HUES64 (cell line): ENCODE results near the gene SNX9.
A peak's percentile ranks its signal among the peaks of the same experiment; 100 is the strongest.

Experiments used
- H3K27ac ChIP-seq: 2 replicates; pipeline ENCODE4 v1.7.0; 2013; ENCODE audit warnings: low read depth, low read length, inconsistent platforms
- H3K27me3 ChIP-seq: 2 replicates; pipeline ENCODE4 v1.6.1; 2013; ENCODE audit warnings: mild to moderate bottlenecking, low read length; ENCODE audit not compliant: insufficient read depth
- H3K36me3 ChIP-seq: 2 replicates; pipeline ENCODE4 v1.6.1; 2013; ENCODE audit warnings: mild to moderate bottlenecking, low read length; ENCODE audit not compliant: insufficient read depth
- H3K4me1 ChIP-seq: 2 replicates; pipeline ENCODE4 v1.6.1; 2013; ENCODE audit warnings: mild to moderate bottlenecking, low read length, moderate library complexity; ENCODE audit not compliant: insufficient read depth
- H3K4me3 ChIP-seq: 2 replicates; pipeline ENCODE4 v1.5.1; 2013; ENCODE audit warnings: mild to moderate bottlenecking, low read length, moderate library complexity
- H3K9ac ChIP-seq: 2 replicates; pipeline ENCODE4 v1.6.1; 2013; ENCODE audit warnings: mild to moderate bottlenecking, low read depth, low read length
- H3K9me3 ChIP-seq: 2 replicates; pipeline ENCODE4 v1.6.1; 2013; ENCODE audit warnings: low read depth, low read length; ENCODE audit not compliant: insufficient read depth
- WGBS: fragments of 150-250, 120-280 bp; methylation state at CpG from one replicate; pipeline ENCODE4 v1.1.7; 2013; ENCODE audit warnings: missing lambda C conversion rate; 5-methylcytosine and 5-hydroxymethylcytosine counted together

SNX9 gene

DNA sequence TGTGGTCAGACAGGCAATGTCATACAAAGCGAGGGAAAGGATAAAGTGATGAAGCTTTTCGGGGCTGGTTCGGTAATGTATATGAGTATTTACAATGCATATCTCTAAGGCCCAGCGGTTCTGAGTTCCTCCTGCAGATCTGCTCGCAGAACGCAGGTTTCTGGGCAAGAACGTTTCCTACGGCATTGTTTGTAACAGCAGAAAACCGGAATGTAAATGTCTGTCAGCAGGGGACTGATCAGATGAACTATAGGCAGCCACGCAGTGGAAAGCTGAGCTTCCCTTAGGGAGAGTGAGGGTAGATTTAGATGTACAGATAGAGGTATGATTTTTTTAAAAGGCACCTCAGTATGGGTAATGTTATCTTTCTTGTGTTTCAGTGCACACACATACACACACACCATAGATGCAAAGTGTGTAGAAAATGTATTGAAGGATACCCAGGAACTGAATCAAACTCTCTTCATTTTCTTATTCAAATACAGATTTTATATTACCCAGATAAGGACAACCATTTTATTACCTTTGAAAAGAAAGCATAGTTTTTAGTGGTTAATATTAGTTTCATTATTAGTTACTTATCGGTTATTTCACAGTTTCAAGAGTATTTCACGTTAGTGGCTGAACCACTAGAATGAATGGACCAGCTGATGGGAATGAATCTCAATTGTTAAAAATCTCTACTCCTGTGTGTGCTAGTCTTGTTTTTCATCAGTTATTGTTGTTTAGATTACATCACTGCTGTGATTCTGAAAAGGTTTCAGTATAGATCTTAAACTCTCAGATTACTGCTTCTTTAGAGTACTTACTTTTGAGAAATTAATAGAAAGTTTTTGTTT, 56.2 kb downstream of the SNX9 start:
- H3K4me3 ChIP-seq, result no peak overlapping the region
- 48% methylated on average over 12 of the region's 12 CpGs for WGBS
- H3K9ac ChIP-seq, result no peak overlapping the region
- H3K4me1 ChIP-seq, result peaks cover 25% of the 10 kb centered on the region
- peaks cover 74% of the 10 kb centered on the region for H3K36me3 ChIP-seq
- no peak overlapping the region for H3K27ac ChIP-seq
- H3K9me3 ChIP-seq, result no peaks in the 10 kb centered on the region
- H3K27me3 ChIP-seq, result no peaks in the 10 kb centered on the region

DNA sequence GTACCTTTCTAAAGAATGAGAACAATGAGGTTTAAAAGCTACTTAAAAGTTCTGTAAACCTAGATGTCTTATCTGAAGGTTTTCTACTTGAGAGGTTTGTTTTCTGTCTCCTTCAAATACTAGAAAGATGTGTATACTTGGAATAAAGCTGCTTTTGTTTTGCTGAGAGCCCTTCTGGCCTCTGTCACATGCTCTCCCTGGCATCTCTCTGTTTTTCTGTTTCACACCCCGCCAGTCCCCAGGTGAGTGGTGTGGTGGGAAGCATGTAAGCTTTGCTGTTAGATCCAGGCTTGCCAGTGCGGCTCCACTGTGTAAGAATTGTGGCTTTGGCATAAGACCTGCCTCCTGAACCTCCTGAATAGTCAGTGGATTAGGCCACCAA, 56.8 kb downstream of the SNX9 start:
- H3K36me3 ChIP-seq, result peaks cover 74% of the 10 kb centered on the region
- 77% methylated on average over 2 of the region's 2 CpGs for WGBS
- no peaks in the 10 kb centered on the region for H3K27me3 ChIP-seq
- no peak overlapping the region for H3K4me3 ChIP-seq
- peaks cover 25% of the 10 kb centered on the region for H3K4me1 ChIP-seq
- no peaks in the 10 kb centered on the region for H3K9me3 ChIP-seq
- 0 out of 2 replicates have a peak overlapping the region, but pooled peaks have one; percentile 27 for H3K27ac ChIP-seq
- no peak overlapping the region for H3K9ac ChIP-seq

DNA sequence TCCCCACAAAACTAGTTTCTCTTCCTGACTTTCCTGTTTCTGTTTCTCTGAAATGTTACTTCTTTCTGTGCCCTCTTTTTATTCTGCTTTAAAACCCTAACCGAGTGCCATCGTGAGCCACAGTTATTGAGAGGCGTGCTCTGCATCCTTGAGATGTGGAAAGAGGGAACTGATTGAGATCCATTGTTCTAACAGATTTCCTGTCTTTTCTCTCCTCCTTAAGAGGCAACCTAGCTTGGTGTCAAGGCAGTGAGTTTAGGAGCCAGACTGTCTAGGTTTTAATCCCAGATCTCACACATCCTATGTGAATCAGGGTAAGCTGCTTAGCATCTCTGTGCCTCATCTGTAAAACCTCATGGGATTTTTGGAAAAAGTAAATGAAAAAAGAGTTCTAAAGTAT, 57.5 kb downstream of the SNX9 start:
- peaks cover 74% of the 10 kb centered on the region for H3K36me3 ChIP-seq

DNA sequence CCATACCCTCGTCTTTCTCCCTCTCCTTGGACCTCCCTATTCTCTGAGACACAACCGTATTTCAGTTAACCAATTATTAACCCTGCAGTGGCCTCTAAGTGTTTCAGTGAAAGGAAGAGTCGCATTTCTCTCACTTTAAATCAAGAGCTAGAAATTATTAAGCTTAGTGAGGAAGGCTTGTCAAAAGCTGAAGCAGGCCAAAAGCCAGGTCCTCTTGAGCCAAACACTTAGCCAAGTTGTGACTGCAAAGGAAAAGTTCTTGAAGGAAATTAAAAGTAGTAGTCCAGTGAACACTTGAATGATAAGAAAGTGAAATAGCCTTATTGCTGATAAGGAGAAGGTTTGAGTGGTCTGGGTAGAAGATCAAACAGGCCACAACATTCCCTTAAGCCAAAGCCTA, 58.3 kb downstream of the SNX9 start:
- peaks cover 74% of the 10 kb centered on the region for H3K36me3 ChIP-seq

More for the DNA sequence above, 57.5 kb downstream of the SNX9 start:
- Histone ChIP-seq H3K4me1 (peaks cover 25% of the 10 kb centered on the region), H3K27me3 (no peaks in the 10 kb centered on the region), H3K9ac (no peak overlapping the region), H3K9me3 (no peaks in the 10 kb centered on the region), H3K27ac (no peak overlapping the region), H3K4me3 (no peak overlapping the region)
- WGBS, result 90% methylated on average over 3 of the region's 3 CpGs

DNA sequence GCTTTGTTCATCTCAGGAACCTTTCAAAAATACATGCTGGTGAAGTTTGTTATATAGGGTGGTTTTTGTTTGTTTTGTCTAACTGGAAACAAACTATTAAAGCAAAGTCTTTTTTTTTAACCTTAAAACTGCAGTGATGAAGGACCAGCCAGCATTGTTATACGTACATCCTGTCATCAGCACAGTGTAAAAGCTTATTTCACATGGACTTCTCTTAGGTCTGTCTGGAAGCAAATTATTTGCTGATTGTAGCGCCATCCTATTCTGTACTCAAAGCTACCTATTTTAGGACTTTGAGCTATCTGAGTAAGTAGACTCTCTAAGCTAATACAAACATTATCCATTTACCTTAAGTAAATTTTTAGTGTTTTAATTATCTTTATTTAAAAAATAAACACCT, 61.7 kb downstream of the SNX9 start:
- Histone ChIP-seq H3K9ac (no peak overlapping the region), H3K36me3 (peaks cover 80% of the 10 kb centered on the region), H3K9me3 (no peaks in the 10 kb centered on the region), H3K4me3 (no peak overlapping the region), H3K27ac (no peak overlapping the region), H3K4me1 (peaks cover 12% of the 10 kb centered on the region), H3K27me3 (no peaks in the 10 kb centered on the region)
- WGBS, result 92% methylated on average over 2 of the region's 2 CpGs

More for the DNA sequence above, 58.3 kb downstream of the SNX9 start:
- Histone ChIP-seq H3K4me1 (peaks cover 25% of the 10 kb centered on the region), H3K27ac (no peak overlapping the region), H3K4me3 (no peak overlapping the region), H3K9me3 (no peaks in the 10 kb centered on the region), H3K27me3 (no peaks in the 10 kb centered on the region), H3K9ac (no peak overlapping the region)
- WGBS, result 86% methylated on average over 3 of the region's 3 CpGs

DNA sequence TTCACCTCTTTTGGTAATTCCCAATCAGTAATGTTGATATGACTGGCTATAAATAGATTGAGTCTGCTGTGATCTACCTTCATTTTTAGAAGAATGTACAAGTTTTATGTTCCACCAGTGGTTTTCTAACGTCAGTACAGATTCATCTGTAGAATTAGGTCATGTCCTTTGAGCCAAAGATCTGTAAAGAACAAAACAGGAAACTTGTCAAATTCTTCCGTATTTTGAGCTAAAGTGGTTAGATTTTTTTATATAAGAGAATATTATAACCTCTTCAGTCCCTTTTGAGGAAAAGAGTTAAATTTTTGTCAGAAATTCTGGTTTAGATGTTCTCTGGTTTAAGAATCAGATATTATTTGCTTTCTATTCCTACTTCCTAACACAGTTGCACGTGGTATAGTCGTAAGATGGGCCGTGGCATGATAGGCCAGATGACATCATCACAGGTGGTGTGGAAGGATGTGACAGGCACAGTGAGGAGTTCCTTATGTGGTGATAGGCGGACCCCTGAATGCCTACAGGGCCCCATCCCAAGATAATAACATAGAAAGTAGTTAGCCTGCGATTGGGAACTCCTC, 62.3 kb downstream of the SNX9 start:
- H3K4me3 ChIP-seq, result no peak overlapping the region
- no peaks in the 10 kb centered on the region for H3K27me3 ChIP-seq
- peaks cover 86% of the 10 kb centered on the region for H3K36me3 ChIP-seq
- H3K9ac ChIP-seq, result no peak overlapping the region
- H3K4me1 ChIP-seq, result peaks cover 6% of the 10 kb centered on the region
- WGBS, result 90% methylated on average over 6 of the region's 7 CpGs
- H3K27ac ChIP-seq, result no peak overlapping the region
- H3K9me3 ChIP-seq, result no peaks in the 10 kb centered on the region

DNA sequence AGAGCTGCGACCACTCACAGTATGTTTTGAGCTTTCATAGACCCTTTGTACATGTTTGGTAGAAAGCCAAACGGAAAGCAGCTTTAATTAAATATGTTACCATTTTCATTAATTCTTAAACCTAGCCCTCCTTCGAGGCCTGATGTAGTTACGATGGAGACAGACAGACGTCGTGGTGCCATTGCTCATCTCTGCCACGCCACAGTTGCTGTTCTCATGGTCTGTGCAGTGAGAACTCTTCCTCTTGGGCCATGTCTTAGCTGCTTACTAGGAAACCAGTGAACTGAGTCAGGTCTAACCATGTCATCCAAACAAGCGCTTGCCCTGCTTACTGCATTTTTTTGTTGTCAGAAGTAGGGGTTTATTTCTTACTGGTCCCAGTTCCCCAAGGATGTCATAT, 62.8 kb downstream of the SNX9 start:
- WGBS, result 94% methylated on average over 8 of the region's 8 CpGs
- peaks cover 82% of the 10 kb centered on the region for H3K36me3 ChIP-seq
- no peaks in the 10 kb centered on the region for H3K9me3 ChIP-seq
- no peak overlapping the region for H3K9ac ChIP-seq
- no peak overlapping the region for H3K4me3 ChIP-seq
- no peak overlapping the region for H3K27ac ChIP-seq
- H3K4me1 ChIP-seq, result 0 out of 2 replicates have a peak, but pooled peaks cover under 1% of the 10 kb centered on the region
- H3K27me3 ChIP-seq, result no peaks in the 10 kb centered on the region

DNA sequence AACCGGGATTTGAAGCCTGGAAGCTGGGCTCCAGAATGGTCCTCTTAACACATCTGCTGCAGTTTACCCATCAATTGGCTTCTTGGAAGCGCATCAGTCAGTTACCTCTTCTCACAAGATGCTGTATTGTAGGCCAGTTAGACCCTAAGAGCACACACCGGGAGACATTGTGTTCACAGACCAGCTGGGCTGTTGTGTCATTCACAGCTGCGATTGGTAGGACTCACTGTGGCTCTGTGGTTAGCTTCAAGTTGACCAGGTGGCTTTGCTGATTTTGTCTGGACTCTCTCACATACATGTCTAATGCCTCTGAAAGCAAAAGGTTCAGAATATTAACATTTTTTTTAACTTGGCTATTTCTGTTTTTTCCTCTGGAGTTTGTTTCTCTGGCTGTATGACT, 64.8 kb downstream of the SNX9 start:
- Histone ChIP-seq H3K9me3 (no peaks in the 10 kb centered on the region), H3K9ac (no peak overlapping the region), H3K27ac (no peak overlapping the region), H3K4me1 (no peaks in the 10 kb centered on the region), H3K27me3 (no peaks in the 10 kb centered on the region), H3K4me3 (no peak overlapping the region), H3K36me3 (peaks cover 70% of the 10 kb centered on the region)
- 96% methylated on average over 4 of the region's 4 CpGs for WGBS

DNA sequence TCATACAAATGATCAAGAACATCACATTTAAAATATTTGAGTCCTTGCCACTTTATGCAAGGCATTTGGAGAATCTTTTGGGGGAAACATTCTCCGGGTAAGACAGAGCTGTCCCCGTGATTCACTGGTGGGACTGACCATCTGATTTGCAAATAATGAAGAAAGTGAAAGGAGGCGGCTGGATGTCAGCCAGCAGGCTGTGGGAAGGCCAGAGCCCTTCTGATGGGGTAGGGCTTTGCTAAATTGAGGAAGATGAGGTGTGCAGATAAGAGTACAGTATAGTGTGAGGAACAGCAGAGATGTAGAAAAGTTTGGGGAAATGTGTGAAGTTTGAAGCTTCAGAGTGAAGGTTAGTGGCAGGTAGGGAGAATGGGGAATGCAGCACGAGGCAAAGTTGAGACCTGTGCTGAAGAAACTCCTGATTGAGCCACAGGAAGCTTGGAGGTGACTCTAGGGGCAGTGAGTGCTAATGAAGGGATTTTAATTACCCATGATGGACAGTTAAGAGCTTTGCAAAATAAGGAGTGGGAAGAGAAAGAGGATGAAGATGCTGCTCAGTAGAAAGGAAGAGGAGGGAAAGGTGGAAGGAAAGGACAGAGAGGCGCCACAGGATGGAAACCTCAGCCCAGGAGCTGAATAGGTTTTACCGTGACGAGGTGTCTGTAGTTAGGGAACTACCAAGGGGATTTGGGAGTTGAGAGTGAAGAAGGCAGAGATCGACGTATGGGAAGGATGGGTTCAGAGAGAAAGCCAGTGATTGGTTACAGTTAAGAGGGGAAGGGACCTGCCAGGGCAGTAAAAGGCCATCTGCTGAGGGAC, 68.7 kb downstream of the SNX9 start:
- no peaks in the 10 kb centered on the region for H3K27me3 ChIP-seq
- H3K4me3 ChIP-seq, result no peak overlapping the region
- H3K9me3 ChIP-seq, result no peaks in the 10 kb centered on the region
- peaks cover 42% of the 10 kb centered on the region for H3K36me3 ChIP-seq
- H3K9ac ChIP-seq, result no peak overlapping the region
- no peak overlapping the region for H3K27ac ChIP-seq
- WGBS, result 87% methylated on average over 9 of the region's 9 CpGs
- no peaks in the 10 kb centered on the region for H3K4me1 ChIP-seq

DNA sequence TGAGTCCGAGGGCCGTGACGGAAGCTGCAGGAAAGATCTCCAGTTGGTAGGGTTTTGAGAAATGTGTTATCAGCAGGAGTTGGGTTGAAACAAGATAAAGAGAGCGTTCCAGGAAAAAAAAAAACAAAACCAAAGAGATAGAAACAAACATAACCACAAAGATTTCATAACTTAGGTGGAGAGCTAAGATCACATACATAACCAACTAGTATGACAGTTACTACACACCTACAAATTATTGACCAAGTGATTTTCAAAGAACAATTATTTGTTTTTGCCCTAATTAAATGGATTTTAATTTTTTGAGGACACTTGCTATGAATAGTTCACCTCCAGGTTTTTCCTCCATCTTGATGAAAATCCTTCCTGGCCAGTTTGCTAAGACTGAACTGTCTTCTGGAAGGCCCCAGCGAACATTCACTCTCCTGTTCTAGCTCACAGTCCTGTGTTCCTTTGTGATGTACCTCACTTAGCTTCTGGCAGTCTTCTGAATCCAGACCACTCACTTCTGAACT, 69.4 kb downstream of the SNX9 start:
- no peaks in the 10 kb centered on the region for H3K4me1 ChIP-seq
- H3K9me3 ChIP-seq, result no peaks in the 10 kb centered on the region
- H3K27me3 ChIP-seq, result no peaks in the 10 kb centered on the region
- H3K4me3 ChIP-seq, result no peak overlapping the region
- WGBS, result 88% methylated on average over 5 of the region's 5 CpGs
- H3K27ac ChIP-seq, result no peak overlapping the region
- no peak overlapping the region for H3K9ac ChIP-seq
- H3K36me3 ChIP-seq, result peaks cover 42% of the 10 kb centered on the region

DNA sequence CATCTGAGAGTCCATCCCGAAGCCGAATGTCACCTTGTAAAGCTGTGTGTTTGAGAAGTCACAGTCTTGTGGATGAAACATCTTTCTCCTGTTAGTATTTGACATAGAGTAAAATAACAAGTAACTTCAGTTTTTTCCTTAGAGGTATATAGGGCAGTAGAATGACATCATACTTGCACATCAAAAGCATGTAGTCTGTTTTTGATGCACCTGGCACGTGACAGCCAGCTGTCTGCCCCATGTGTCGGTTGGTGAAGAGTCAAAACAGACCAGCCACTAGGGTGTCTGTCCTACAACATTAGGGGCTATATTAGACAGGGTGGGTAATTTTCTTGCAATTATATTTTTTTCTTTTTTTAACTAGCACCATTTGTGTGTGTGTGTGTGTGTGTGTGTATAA, 70.2 kb downstream of the SNX9 start:
- no peak overlapping the region for H3K9ac ChIP-seq
- no peak overlapping the region for H3K27ac ChIP-seq
- H3K9me3 ChIP-seq, result no peaks in the 10 kb centered on the region
- WGBS, result 95% methylated on average over 4 of the region's 4 CpGs
- H3K36me3 ChIP-seq, result peaks cover 41% of the 10 kb centered on the region
- H3K4me1 ChIP-seq, result no peaks in the 10 kb centered on the region
- no peak overlapping the region for H3K4me3 ChIP-seq
- no peaks in the 10 kb centered on the region for H3K27me3 ChIP-seq
